Measurements from ENCODE around the gene GCNT1.
A peak's percentile ranks its signal among the peaks of the same experiment; 100 is the strongest.
"Not testable (repeated sequence)": the region's sequence is repeated elsewhere in the genome, so short reads cannot be mapped to it uniquely, and the experiment has no call there.

The GCNT1 gene

GRCh38 chr9:76516350-76516749, 57.4 kb downstream of the GCNT1 start:
- FAIRE-seq = no peak
- TF ChIP-seq POLR2AphosphoS5 (IDR thresholded peaks at IDR 0.05; ENCODE audit: low read depth, low read length) (no peak), TAF1 (IDR thresholded peaks at IDR 0.05; ENCODE audit: low read depth, low read length) (no peak), POU2F2 (IDR thresholded peaks at IDR 0.05; ENCODE audit: low read depth, low read length) (no peak)
- DNase-seq (ENCODE audit: insufficient read length, low spot score) = no peak

- no peak for DNase-seq (ENCODE audit: insufficient read length, low spot score)
- TF ChIP-seq POU2F2 (IDR thresholded peaks at IDR 0.05; ENCODE audit: low read depth, low read length) = no peak
- TF ChIP-seq PAX5 (IDR thresholded peaks at IDR 0.05; ENCODE audit: insufficient read depth, low read length, severe bottlenecking) = no peak
- peak; percentile 41 for FAIRE-seq
Observed at GRCh38 chr9:76516871-76517270, 57.9 kb downstream of the GCNT1 start.

- DNase-seq (ENCODE audit: insufficient read length, low spot score) (no peak), FAIRE-seq (no peak)
- TF ChIP-seq SPI1 (IDR thresholded peaks at IDR 0.05; ENCODE audit: low read depth, low read length) (no peak), POU2F2 (IDR thresholded peaks at IDR 0.05; ENCODE audit: low read depth, low read length) (no peak), TAF1 (IDR thresholded peaks at IDR 0.05; ENCODE audit: low read depth, low read length) (no peak), POLR2A (IDR thresholded peaks at IDR 0.05; ENCODE audit: low read depth, low read length) (no peak), PAX5 (IDR thresholded peaks at IDR 0.05; ENCODE audit: insufficient read depth, low read length, severe bottlenecking) (no peak), POLR2AphosphoS5 (IDR thresholded peaks at IDR 0.05; ENCODE audit: low read depth, low read length) (no peak)
Observed at GRCh38 chr9:76519075-76519835, 60.3 kb downstream of the GCNT1 start.

- no peak for TF ChIP-seq POU2F2 (IDR thresholded peaks at IDR 0.05; ENCODE audit: low read depth, low read length)
- no peak for TF ChIP-seq POLR2AphosphoS5 (IDR thresholded peaks at IDR 0.05; ENCODE audit: low read depth, low read length)
- no peak for TF ChIP-seq POLR2A (IDR thresholded peaks at IDR 0.05; ENCODE audit: low read depth, low read length)
- TF ChIP-seq SPI1 (IDR thresholded peaks at IDR 0.05; ENCODE audit: low read depth, low read length) = no peak
- no peak for TF ChIP-seq PAX5 (IDR thresholded peaks at IDR 0.05; ENCODE audit: insufficient read depth, low read length, severe bottlenecking)
- no peak for TF ChIP-seq TAF1 (IDR thresholded peaks at IDR 0.05; ENCODE audit: low read depth, low read length)
- no peak for DNase-seq (ENCODE audit: insufficient read length, low spot score)
- peak; percentile 54 for FAIRE-seq
Observed at GRCh38 chr9:76521244-76521681, 62.3 kb downstream of the GCNT1 start.

DNA sequence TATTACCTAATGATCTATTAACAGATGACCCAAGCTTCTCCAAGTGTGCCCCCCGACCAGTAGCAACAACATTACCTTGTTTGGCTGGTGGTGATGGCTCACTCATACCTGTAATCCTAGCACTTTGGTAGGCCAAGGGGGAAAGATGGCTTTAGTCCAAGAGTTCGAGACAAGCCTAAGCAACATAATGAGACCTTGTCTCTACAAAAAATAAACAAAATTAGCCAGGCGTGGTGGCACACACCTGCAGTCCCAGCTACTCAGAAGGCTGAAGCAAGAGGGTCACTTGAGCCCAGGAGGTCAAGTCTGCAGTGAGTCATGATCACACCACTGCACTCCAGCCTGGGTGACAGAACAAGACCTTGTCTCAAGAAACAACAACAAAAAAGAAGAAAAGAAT, 62.9 kb downstream of the GCNT1 start:
- DNase-seq (ENCODE audit: insufficient read length, low spot score) (no peak), FAIRE-seq (peak; percentile 38)
- TF ChIP-seq POLR2AphosphoS5 (IDR thresholded peaks at IDR 0.05; ENCODE audit: low read depth, low read length) = no peak
- no peak for TF ChIP-seq PAX5 (IDR thresholded peaks at IDR 0.05; ENCODE audit: insufficient read depth, low read length, severe bottlenecking)
- TF ChIP-seq POLR2A (IDR thresholded peaks at IDR 0.05; ENCODE audit: low read depth, low read length) = no peak
- TF ChIP-seq TAF1 (IDR thresholded peaks at IDR 0.05; ENCODE audit: low read depth, low read length) = no peak
- no peak for TF ChIP-seq SPI1 (IDR thresholded peaks at IDR 0.05; ENCODE audit: low read depth, low read length)
- no peak for TF ChIP-seq POU2F2 (IDR thresholded peaks at IDR 0.05; ENCODE audit: low read depth, low read length)

DNA sequence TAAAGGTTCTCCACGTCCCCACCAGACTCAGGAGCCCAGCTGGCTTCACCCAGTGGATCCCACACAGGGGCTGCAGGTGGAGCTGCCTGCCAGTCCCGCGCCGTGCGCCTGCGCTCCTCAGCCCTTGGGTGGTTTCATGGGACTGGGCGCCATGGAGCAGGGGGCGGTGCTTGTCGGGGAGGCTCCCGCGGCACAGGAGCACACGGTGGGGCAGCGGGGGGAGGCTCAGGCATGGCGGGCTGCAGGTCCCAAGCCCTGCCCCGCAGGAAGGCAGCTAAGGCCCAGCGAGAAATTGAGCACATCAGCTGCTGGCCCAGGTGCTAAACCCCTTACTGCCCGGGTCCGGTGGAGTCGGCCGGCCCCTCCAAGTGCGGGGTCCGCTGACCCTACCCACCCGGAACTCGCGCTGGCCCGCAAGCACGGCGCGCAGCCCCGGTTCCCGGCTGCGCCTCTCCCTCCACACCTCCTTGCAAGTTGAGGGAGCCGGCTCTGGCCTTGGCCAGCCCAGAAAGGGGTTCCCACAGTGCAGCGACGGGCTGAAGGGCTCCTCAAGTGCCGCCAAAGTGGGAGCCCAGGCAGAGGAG, 64.7 kb downstream of the GCNT1 start:
- not testable (repeated sequence) for FAIRE-seq; DNase-seq (ENCODE audit: insufficient read length, low spot score)

DNA sequence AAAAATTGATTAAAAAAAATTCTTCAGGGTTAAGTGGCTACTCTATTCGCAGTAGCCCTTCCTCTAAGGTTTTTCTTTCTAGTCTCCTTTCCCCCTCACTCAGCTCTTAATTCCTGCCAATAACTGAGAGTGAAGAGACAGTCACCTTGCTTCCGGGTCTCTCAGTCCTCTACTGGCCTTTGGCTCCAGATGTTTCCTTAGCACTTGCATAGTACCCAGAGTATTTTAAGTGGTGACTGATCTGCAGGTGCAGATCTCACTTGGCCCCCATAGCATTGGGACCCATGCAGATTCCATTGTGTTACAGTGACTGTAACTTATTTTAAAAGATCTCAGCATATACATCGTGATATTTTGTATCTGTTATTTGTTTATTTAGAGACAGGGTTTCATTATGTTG, 66.2 kb downstream of the GCNT1 start:
- TF ChIP-seq PAX5 (IDR thresholded peaks at IDR 0.05; ENCODE audit: insufficient read depth, low read length, severe bottlenecking) (no peak), TAF1 (IDR thresholded peaks at IDR 0.05; ENCODE audit: low read depth, low read length) (no peak), POU2F2 (IDR thresholded peaks at IDR 0.05; ENCODE audit: low read depth, low read length) (no peak), SPI1 (IDR thresholded peaks at IDR 0.05; ENCODE audit: low read depth, low read length) (no peak), POLR2A (IDR thresholded peaks at IDR 0.05; ENCODE audit: low read depth, low read length) (no peak), POLR2AphosphoS5 (IDR thresholded peaks at IDR 0.05; ENCODE audit: low read depth, low read length) (no peak)
- DNase-seq (ENCODE audit: insufficient read length, low spot score) = no peak
- no peak for FAIRE-seq

- FAIRE-seq (peak; percentile 35), DNase-seq (ENCODE audit: insufficient read length, low spot score) (no peak)
- no peak for TF ChIP-seq TAF1 (IDR thresholded peaks at IDR 0.05; ENCODE audit: low read depth, low read length)
- TF ChIP-seq POU2F2 (IDR thresholded peaks at IDR 0.05; ENCODE audit: low read depth, low read length) = no peak
- TF ChIP-seq PAX5 (IDR thresholded peaks at IDR 0.05; ENCODE audit: insufficient read depth, low read length, severe bottlenecking) = no peak
- no peak for TF ChIP-seq SPI1 (IDR thresholded peaks at IDR 0.05; ENCODE audit: low read depth, low read length)
- TF ChIP-seq POLR2A (IDR thresholded peaks at IDR 0.05; ENCODE audit: low read depth, low read length) = no peak
- no peak for TF ChIP-seq POLR2AphosphoS5 (IDR thresholded peaks at IDR 0.05; ENCODE audit: low read depth, low read length)
Observed at GRCh38 chr9:76526026-76526425, 67.0 kb downstream of the GCNT1 start.

GRCh38 chr9:76528056-76528455, 69.1 kb downstream of the GCNT1 start:
- DNase-seq (ENCODE audit: insufficient read length, low spot score) (no peak), FAIRE-seq (no peak)
- TF ChIP-seq POLR2A (IDR thresholded peaks at IDR 0.05; ENCODE audit: low read depth, low read length) (no peak), POU2F2 (IDR thresholded peaks at IDR 0.05; ENCODE audit: low read depth, low read length) (no peak), PAX5 (IDR thresholded peaks at IDR 0.05; ENCODE audit: insufficient read depth, low read length, severe bottlenecking) (no peak), POLR2AphosphoS5 (IDR thresholded peaks at IDR 0.05; ENCODE audit: low read depth, low read length) (no peak), SPI1 (IDR thresholded peaks at IDR 0.05; ENCODE audit: low read depth, low read length) (no peak), TAF1 (IDR thresholded peaks at IDR 0.05; ENCODE audit: low read depth, low read length) (no peak)

GRCh38 chr9:76528642-76529190, 69.7 kb downstream of the GCNT1 start:
- TF ChIP-seq POLR2AphosphoS5 (IDR thresholded peaks at IDR 0.05; ENCODE audit: low read depth, low read length) (no peak), TAF1 (IDR thresholded peaks at IDR 0.05; ENCODE audit: low read depth, low read length) (no peak), PAX5 (IDR thresholded peaks at IDR 0.05; ENCODE audit: insufficient read depth, low read length, severe bottlenecking) (no peak), POU2F2 (IDR thresholded peaks at IDR 0.05; ENCODE audit: low read depth, low read length) (no peak), SPI1 (IDR thresholded peaks at IDR 0.05; ENCODE audit: low read depth, low read length) (no peak), POLR2A (IDR thresholded peaks at IDR 0.05; ENCODE audit: low read depth, low read length) (no peak)
- FAIRE-seq = no peak
- DNase-seq (ENCODE audit: insufficient read length, low spot score) = no peak
